ENCODE data around the gene EXOC5. TPM values are rescaled to one million over a fixed set of nuclear protein-coding genes. Genes with fewer than 3 reads are reported as not detected.

The EXOC5 gene
- total RNA-seq = 10 to 100 TPM; 59.0 to 67.6 TPM

GRCh38 chr14:57268161-57269069 lies at the start of gene EXOC5, which contains the start of gene AP5M1:
Gene EXOC5 (minus strand): TSS chr14:57268905. CDS start chr14:57268648, 257 bp downstream.
Gene AP5M1 (plus strand): TSS chr14:57268971. CDS start chr14:57269315, 344 bp downstream.
- no peaks in the 10 kb centered on the region for H3K9me3 Mint-ChIP-seq
- peaks cover 37% of the 10 kb centered on the region for H3K4me1 Mint-ChIP-seq
- peak; percentile 93 for ATAC-seq (replicated peaks)
- peaks cover 25% of the 10 kb centered on the region for H3K36me3 Mint-ChIP-seq (ENCODE audit: low read depth)
- H3K4me3 Mint-ChIP-seq = peak within 1 kb of the TSS; percentile 97
- H3K27ac Mint-ChIP-seq = peak within 1 kb of the TSS; percentile 98
- no peaks in the 10 kb centered on the region for H3K27me3 Mint-ChIP-seq

- ATAC-seq (replicated peaks) = peak; percentile 60
- H3K27ac Mint-ChIP-seq = no peak overlapping the region
- H3K36me3 Mint-ChIP-seq (ENCODE audit: low read depth) = no peaks in the 10 kb centered on the region
- no peaks in the 10 kb centered on the region for H3K27me3 Mint-ChIP-seq
- H3K9me3 Mint-ChIP-seq = peaks cover 4% of the 10 kb centered on the region
- H3K4me1 Mint-ChIP-seq = peaks cover 5% of the 10 kb centered on the region
- no peak overlapping the region for H3K4me3 Mint-ChIP-seq
Observed at GRCh38 chr14:57317248-57317833, 48.6 kb upstream of the EXOC5 start.

GRCh38 chr14:57314396-57315089 lies 45.8 kb upstream of the EXOC5 start:
- Mint-ChIP-seq H3K4me1 (peaks cover 5% of the 10 kb centered on the region), H3K9me3 (peaks cover 4% of the 10 kb centered on the region), H3K27ac (peak overlapping the region; percentile 35), H3K36me3 (ENCODE audit: low read depth) (no peaks in the 10 kb centered on the region), H3K27me3 (no peaks in the 10 kb centered on the region), H3K4me3 (peak overlapping the region; percentile 17)
- peak; percentile 48 for ATAC-seq (replicated peaks)

GRCh38 chr14:57302883-57303282 lies 34.2 kb upstream of the EXOC5 start:
- Mint-ChIP-seq H3K36me3 (ENCODE audit: low read depth) (no peaks in the 10 kb centered on the region), H3K27me3 (peaks cover 18% of the 10 kb centered on the region), H3K27ac (no peak overlapping the region), H3K4me3 (no peak overlapping the region), H3K9me3 (no peaks in the 10 kb centered on the region), H3K4me1 (no peaks in the 10 kb centered on the region)
- ATAC-seq (replicated peaks) = no peak

- H3K36me3 Mint-ChIP-seq (ENCODE audit: low read depth) = no peaks in the 10 kb centered on the region
- no peak overlapping the region for H3K4me3 Mint-ChIP-seq
- H3K27me3 Mint-ChIP-seq = peaks cover 1% of the 10 kb centered on the region
- H3K9me3 Mint-ChIP-seq = no peaks in the 10 kb centered on the region
- no peaks in the 10 kb centered on the region for H3K4me1 Mint-ChIP-seq
- no peak overlapping the region for H3K27ac Mint-ChIP-seq
- no peak for ATAC-seq (replicated peaks)
Observed at GRCh38 chr14:57299511-57299910, 30.8 kb upstream of the EXOC5 start.

GRCh38 chr14:57297852-57298251 lies 29.1 kb upstream of the EXOC5 start:
- Mint-ChIP-seq H3K4me1 (no peaks in the 10 kb centered on the region), H3K4me3 (no peak overlapping the region), H3K9me3 (no peaks in the 10 kb centered on the region), H3K27ac (no peak overlapping the region), H3K36me3 (ENCODE audit: low read depth) (no peaks in the 10 kb centered on the region), H3K27me3 (no peaks in the 10 kb centered on the region)
- ATAC-seq (replicated peaks) = no peak

GRCh38 chr14:57295239-57295638 lies 26.5 kb upstream of the EXOC5 start:
- no peak for ATAC-seq (replicated peaks)
- no peak overlapping the region for H3K27ac Mint-ChIP-seq
- H3K4me1 Mint-ChIP-seq = no peaks in the 10 kb centered on the region
- no peak overlapping the region for H3K4me3 Mint-ChIP-seq
- peaks cover 17% of the 10 kb centered on the region for H3K36me3 Mint-ChIP-seq (ENCODE audit: low read depth)
- no peaks in the 10 kb centered on the region for H3K27me3 Mint-ChIP-seq
- H3K9me3 Mint-ChIP-seq = no peaks in the 10 kb centered on the region

- Mint-ChIP-seq H3K4me3 (no peak overlapping the region), H3K27ac (no peak overlapping the region), H3K36me3 (ENCODE audit: low read depth) (peaks cover 28% of the 10 kb centered on the region), H3K9me3 (no peaks in the 10 kb centered on the region), H3K27me3 (no peaks in the 10 kb centered on the region), H3K4me1 (no peaks in the 10 kb centered on the region)
- no peak for ATAC-seq (replicated peaks)
Observed at GRCh38 chr14:57293866-57294837, 25.4 kb upstream of the EXOC5 start.

- Mint-ChIP-seq H3K4me3 (no peak overlapping the region), H3K9me3 (no peaks in the 10 kb centered on the region), H3K27ac (no peak overlapping the region), H3K27me3 (no peaks in the 10 kb centered on the region), H3K36me3 (ENCODE audit: low read depth) (peaks cover 42% of the 10 kb centered on the region), H3K4me1 (no peaks in the 10 kb centered on the region)
- ATAC-seq (replicated peaks) = no peak
Observed at GRCh38 chr14:57291692-57292647, 23.3 kb upstream of the EXOC5 start.

GRCh38 chr14:57290751-57291150 lies 22.0 kb upstream of the EXOC5 start:
- H3K9me3 Mint-ChIP-seq = no peaks in the 10 kb centered on the region
- no peak overlapping the region for H3K4me3 Mint-ChIP-seq
- no peak overlapping the region for H3K27ac Mint-ChIP-seq
- ATAC-seq (replicated peaks) = no peak
- H3K4me1 Mint-ChIP-seq = no peaks in the 10 kb centered on the region
- H3K27me3 Mint-ChIP-seq = no peaks in the 10 kb centered on the region
- H3K36me3 Mint-ChIP-seq (ENCODE audit: low read depth) = peaks cover 54% of the 10 kb centered on the region

- Mint-ChIP-seq H3K9me3 (no peaks in the 10 kb centered on the region), H3K36me3 (ENCODE audit: low read depth) (peaks cover 84% of the 10 kb centered on the region), H3K27me3 (no peaks in the 10 kb centered on the region), H3K4me1 (no peaks in the 10 kb centered on the region), H3K4me3 (no peak overlapping the region), H3K27ac (no peak overlapping the region)
- ATAC-seq (replicated peaks) = no peak
Observed at GRCh38 chr14:57287745-57288144, 19.0 kb upstream of the EXOC5 start.

GRCh38 chr14:57277062-57277461 lies 8.4 kb upstream of the EXOC5 start:
- Mint-ChIP-seq H3K4me1 (peaks cover 20% of the 10 kb centered on the region), H3K9me3 (no peaks in the 10 kb centered on the region), H3K27ac (no peak overlapping the region), H3K36me3 (ENCODE audit: low read depth) (peaks cover 60% of the 10 kb centered on the region), H3K4me3 (no peak overlapping the region), H3K27me3 (no peaks in the 10 kb centered on the region)
- no peak for ATAC-seq (replicated peaks)

Measured in activated T-helper 17 cell treated with anti-CD3 and anti-CD28 coated beads, Interleukin-2, amount 50 U/mL, for 72 hours (primary cell).